ENCODE results near the gene TCTN1. TPM values are rescaled to one million over a fixed set of nuclear protein-coding genes. Genes with fewer than 3 reads are reported as not detected.

Gene TCTN1
- total and polyA plus RNA-seq, 9 of the 15 experiments (the other 6 are each of a cell fraction or from before 2014, with no cell fraction given): 0.32 to 12.5 (median 4.0) TPM

GRCh38 chr12:110641521-110641920 is 27.6 kb downstream of the TCTN1 start (continued):
- TF ChIP-seq, protein P1, sequence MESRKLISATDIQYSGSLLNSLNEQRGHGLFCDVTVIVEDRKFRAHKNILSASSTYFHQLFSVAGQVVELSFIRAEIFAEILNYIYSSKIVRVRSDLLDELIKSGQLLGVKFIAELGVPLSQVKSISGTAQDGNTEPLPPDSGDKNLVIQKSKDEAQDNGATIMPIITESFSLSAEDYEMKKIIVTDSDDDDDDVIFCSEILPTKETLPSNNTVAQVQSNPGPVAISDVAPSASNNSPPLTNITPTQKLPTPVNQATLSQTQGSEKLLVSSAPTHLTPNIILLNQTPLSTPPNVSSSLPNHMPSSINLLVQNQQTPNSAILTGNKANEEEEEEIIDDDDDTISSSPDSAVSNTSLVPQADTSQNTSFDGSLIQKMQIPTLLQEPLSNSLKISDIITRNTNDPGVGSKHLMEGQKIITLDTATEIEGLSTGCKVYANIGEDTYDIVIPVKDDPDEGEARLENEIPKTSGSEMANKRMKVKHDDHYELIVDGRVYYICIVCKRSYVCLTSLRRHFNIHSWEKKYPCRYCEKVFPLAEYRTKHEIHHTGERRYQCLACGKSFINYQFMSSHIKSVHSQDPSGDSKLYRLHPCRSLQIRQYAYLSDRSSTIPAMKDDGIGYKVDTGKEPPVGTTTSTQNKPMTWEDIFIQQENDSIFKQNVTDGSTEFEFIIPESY (CRISPR knock-in tag; IDR thresholded peaks at IDR 0.05): no peak
- TF ChIP-seq SREBF2 (CRISPR knock-in tag; IDR thresholded peaks at IDR 0.05): no peak
- TF ChIP-seq, protein P2, sequence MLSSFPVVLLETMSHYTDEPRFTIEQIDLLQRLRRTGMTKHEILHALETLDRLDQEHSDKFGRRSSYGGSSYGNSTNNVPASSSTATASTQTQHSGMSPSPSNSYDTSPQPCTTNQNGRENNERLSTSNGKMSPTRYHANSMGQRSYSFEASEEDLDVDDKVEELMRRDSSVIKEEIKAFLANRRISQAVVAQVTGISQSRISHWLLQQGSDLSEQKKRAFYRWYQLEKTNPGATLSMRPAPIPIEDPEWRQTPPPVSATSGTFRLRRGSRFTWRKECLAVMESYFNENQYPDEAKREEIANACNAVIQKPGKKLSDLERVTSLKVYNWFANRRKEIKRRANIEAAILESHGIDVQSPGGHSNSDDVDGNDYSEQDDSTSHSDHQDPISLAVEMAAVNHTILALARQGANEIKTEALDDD (IDR thresholded peaks at IDR 0.05): no peak
- TF ChIP-seq, protein P3, sequence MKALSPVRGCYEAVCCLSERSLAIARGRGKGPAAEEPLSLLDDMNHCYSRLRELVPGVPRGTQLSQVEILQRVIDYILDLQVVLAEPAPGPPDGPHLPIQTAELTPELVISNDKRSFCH (CRISPR knock-in tag; IDR thresholded peaks at IDR 0.05): no peak
- TF ChIP-seq, protein P3 (tag; IDR thresholded peaks at IDR 0.05): no peak
- TF ChIP-seq NCOA4 (IDR thresholded peaks at IDR 0.05; ENCODE audit: partially characterized antibody): no peak
- TF ChIP-seq, protein P4, sequence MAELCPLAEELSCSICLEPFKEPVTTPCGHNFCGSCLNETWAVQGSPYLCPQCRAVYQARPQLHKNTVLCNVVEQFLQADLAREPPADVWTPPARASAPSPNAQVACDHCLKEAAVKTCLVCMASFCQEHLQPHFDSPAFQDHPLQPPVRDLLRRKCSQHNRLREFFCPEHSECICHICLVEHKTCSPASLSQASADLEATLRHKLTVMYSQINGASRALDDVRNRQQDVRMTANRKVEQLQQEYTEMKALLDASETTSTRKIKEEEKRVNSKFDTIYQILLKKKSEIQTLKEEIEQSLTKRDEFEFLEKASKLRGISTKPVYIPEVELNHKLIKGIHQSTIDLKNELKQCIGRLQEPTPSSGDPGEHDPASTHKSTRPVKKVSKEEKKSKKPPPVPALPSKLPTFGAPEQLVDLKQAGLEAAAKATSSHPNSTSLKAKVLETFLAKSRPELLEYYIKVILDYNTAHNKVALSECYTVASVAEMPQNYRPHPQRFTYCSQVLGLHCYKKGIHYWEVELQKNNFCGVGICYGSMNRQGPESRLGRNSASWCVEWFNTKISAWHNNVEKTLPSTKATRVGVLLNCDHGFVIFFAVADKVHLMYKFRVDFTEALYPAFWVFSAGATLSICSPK (IDR thresholded peaks at IDR 0.05; ENCODE audit: borderline replicate concordance): no peak
- TF ChIP-seq U2AF1 (optimal IDR thresholded peaks at IDR 0.05; ENCODE audit: low read depth, low read length): no peak
- peak; percentile 12; the same call in 1 of the 2 replicates for TF ChIP-seq RNF2 (IDR thresholded peaks at IDR 0.05)
- TF ChIP-seq BRCA1 (IDR thresholded peaks at IDR 0.05): no peak
- TF ChIP-seq BRCA1 (CRISPR knock-in tag; IDR thresholded peaks at IDR 0.05): no peak
- TF ChIP-seq ZNF609 (CRISPR knock-in tag; IDR thresholded peaks at IDR 0.05; ENCODE audit: borderline replicate concordance): no peak
- TF ChIP-seq DPF2 (IDR thresholded peaks at IDR 0.05): peak; percentile 33; the same call in 1 of the 2 replicates
- TF ChIP-seq SMARCB1 (IDR thresholded peaks at IDR 0.05; ENCODE audit: insufficient read length, low read depth): no peak
- TF ChIP-seq KAT8 (IDR thresholded peaks at IDR 0.05; ENCODE audit: low read depth): no peak
- TF ChIP-seq ESRRB (CRISPR knock-in tag; IDR thresholded peaks at IDR 0.05; ENCODE audit: borderline replicate concordance): no peak
- no peak for TF ChIP-seq PCBP1 (IDR thresholded peaks at IDR 0.05; ENCODE audit: low read depth, low read length, poor library complexity, severe bottlenecking)
- peak; percentile 54 for TF ChIP-seq CBFA2T3 (IDR thresholded peaks at IDR 0.05)
- no peak for TF ChIP-seq GATA2 (CRISPR knock-in tag; IDR thresholded peaks at IDR 0.05)
- TF ChIP-seq ZNF165 (CRISPR knock-in tag; IDR thresholded peaks at IDR 0.05; ENCODE audit: borderline replicate concordance): no peak
- peak; percentile 36; the same call in 1 of the 2 replicates for TF ChIP-seq SMARCA4 (IDR thresholded peaks at IDR 0.05)
